HepG2 (cell line): ENCODE data around the gene DIPK1A. TPM values are rescaled to one million over a fixed set of nuclear protein-coding genes. Genes with fewer than 3 reads are reported as not detected.

Experiments
- BCL6 ChIP-seq: IDR thresholded peaks from 2 replicates; pipeline ENCODE4 v1.6.1; 2016; ENCODE audit warnings: missing genetic modification reagents, missing compliant biosample characterization
- CERS6 ChIP-seq: sonication (generic); formaldehyde crosslinking; IDR thresholded peaks from 2 replicates; pipeline ENCODE4 v1.5.0; 2020; ENCODE audit warnings: missing genetic modification reagents
- DR1 ChIP-seq: sonication (generic); formaldehyde crosslinking; IDR thresholded peaks from 2 replicates; pipeline ENCODE4 v1.8.0; 2021; ENCODE audit warnings: mild to moderate bottlenecking, missing genetic modification reagents, inconsistent platforms
- HBP1 ChIP-seq: IDR thresholded peaks from 2 replicates; pipeline ENCODE4 v1.6.1; 2016; ENCODE audit warnings: low read depth, control low read depth
- HMG20B ChIP-seq: conservative IDR thresholded peaks from 2 replicates; pipeline ENCODE4 v1.6.1; 2016; ENCODE audit warnings: missing genetic modification reagents, missing compliant biosample characterization
- MAFK ChIP-seq, 2 experiments: IDR thresholded peaks in 1 of 2; conservative IDR thresholded peaks in 1 of 2; 2 replicates each; pipeline ENCODE4 v1.6.1; 2011; ENCODE audit warnings: improper control_type of control experiment in 2 of 2, low read length in 2 of 2
- RBFOX2 ChIP-seq: fragments of 200-400 bp; formaldehyde crosslinking; IDR thresholded peaks from 2 replicates; pipeline ENCODE4 v1.6.1; 2017; ENCODE audit warnings: low read depth, mild to moderate bottlenecking, low read length
- SRF ChIP-seq: IDR thresholded peaks from 2 replicates; pipeline ENCODE4 v1.6.1; 2011; ENCODE audit warnings: mild to moderate bottlenecking, low read depth, low read length, moderate library complexity
- TCF7 ChIP-seq: sonication (generic); IDR thresholded peaks from 2 replicates; pipeline ENCODE4 v1.6.1; 2016; ENCODE audit warnings: antibody characterized with exemption, low read depth
- ZHX1 ChIP-seq: sonication (generic); formaldehyde crosslinking; IDR thresholded peaks from 2 replicates; pipeline ENCODE4 v1.8.1; 2022; ENCODE audit warnings: low read depth, mild to moderate bottlenecking, missing genetic modification reagents
- ZNF292 ChIP-seq: sonication (generic); formaldehyde crosslinking; IDR thresholded peaks from 2 replicates; pipeline ENCODE4 v1.8.1; 2022; ENCODE audit warnings: mild to moderate bottlenecking, low read depth, missing genetic modification reagents, borderline replicate concordance
- ZNF687 ChIP-seq: sonication (generic); formaldehyde crosslinking; IDR thresholded peaks from 2 replicates; pipeline ENCODE4 v1.5.1; 2020; ENCODE audit warnings: mild to moderate bottlenecking, missing genetic modification reagents, moderate library complexity
- ZNF768 ChIP-seq: sonication (generic); formaldehyde crosslinking; IDR thresholded peaks from 2 replicates; pipeline ENCODE4 v1.4.0; 2020; ENCODE audit warnings: missing genetic modification reagents
- ZSCAN29 ChIP-seq: sonication (generic); formaldehyde crosslinking; conservative IDR thresholded peaks from 2 replicates; pipeline ENCODE4 v1.4.0; 2020; ENCODE audit warnings: mild to moderate bottlenecking, missing genetic modification reagents
- polyA plus RNA-seq, 8 experiments: library from polyadenylated mRNA; depleted of rRNA in 3 of 8; stranded (reverse) in 7 of 8; unstranded in 1 of 8; fragments of >200 nt; fragmentation: Illumina TruSeq in 4 of 8; extraction: Trizol in 4 of 8; gene quantifications; 2 replicates each; pipeline versions ENCODE4 v1.2.1 to v1.2.3, GENCODE V29; 2011 to 2016; ENCODE audit warnings: low read depth in 4 of 8, missing spikeins in 1 of 8, mixed read lengths in 1 of 8; ENCODE audit not compliant: insufficient read depth in 1 of 8
- total RNA-seq, 5 experiments: library from RNA; depleted of rRNA; stranded (reverse); fragments of >200 nt; fragmentation: Illumina TruSeq; extraction: Trizol; gene quantifications; 2 replicates each; pipeline ENCODE4 v1.2.3, GENCODE V29; 2016; ENCODE audit warnings: low read depth in 1 of 5
- TF ChIP-seq, protein P1 (sequence below): sonication (generic); formaldehyde crosslinking; IDR thresholded peaks from 2 replicates; pipeline ENCODE4 v1.4.0; 2020; ENCODE audit warnings: missing genetic modification reagents

DIPK1A gene
- total and polyA plus RNA-seq, 2 of the 13 experiments (the other 11 are each of a cell fraction or from before 2014, with no cell fraction given) = 8.4 TPM

DNA sequence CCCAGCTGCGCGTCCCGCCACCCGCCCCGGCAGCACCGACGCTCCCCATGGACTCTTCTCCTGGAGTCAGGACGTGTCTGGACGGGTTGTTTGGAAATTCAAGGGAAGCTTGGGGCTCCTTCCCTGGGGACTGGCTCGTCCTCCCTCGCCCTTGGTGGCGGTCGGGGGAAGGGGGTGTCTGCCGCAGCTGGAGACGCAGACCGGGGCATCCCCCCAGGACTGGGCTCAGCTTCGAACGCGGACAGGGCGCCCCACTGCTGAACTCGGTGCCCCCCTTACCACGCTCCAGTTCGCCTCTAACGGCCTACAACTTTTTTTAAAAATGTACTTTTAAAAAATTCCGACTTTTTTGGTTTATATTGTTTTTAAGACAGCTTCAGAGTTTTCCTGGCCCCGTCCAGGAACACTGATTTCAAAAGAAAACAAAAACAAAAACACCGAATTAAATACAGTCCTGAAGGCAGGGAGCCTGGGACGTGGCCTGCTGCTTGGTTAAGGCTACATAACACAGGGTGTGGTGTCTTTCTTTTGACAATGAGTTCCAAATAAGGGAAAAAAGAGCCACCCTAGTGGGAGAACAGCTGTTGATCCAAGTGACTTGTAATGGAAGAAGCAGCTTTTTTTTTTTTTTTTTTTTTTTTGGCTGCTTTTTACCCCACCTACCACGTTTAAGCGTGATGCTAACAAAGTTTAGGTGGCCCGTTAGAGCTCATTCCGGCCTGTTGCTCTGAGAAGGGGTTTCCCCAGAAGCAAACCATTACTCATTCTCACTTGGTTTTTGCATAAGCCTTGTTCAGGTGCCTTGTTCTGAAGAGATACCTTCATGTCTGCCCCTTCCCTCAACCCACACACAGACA lies 862 bp upstream of the DIPK1A start (continued):
- TF ChIP-seq ZHX1 (CRISPR knock-in tag) (no peak), CERS6 (CRISPR knock-in tag) (no peak), RBFOX2 (0 out of 2 replicates have a peak, but pooled peaks have one; percentile 4), SRF (peak; percentile 82), ZSCAN29 (CRISPR knock-in tag) (no peak), BCL6 (0 out of 2 replicates have a peak, but pooled peaks have one; percentile 4), TCF7 (no peak), ZNF768 (peak; percentile 39; the same call in 1 of the 2 replicates), MAFK (conservative IDR thresholded peaks at IDR 0.05 in 1 of 2, IDR thresholded peaks at IDR 0.05 in 1 of 2; ENCODE audit: low read length in 2 of 2) (no peak), ZNF292 (CRISPR knock-in tag) (peak; percentile 38; the same call in 1 of the 2 replicates), HBP1 (CRISPR knock-in tag) (no peak), DR1 (CRISPR knock-in tag) (no peak), HMG20B (CRISPR knock-in tag) (no peak), ZNF687 (peak; percentile 59)
- TF ChIP-seq, protein P1, sequence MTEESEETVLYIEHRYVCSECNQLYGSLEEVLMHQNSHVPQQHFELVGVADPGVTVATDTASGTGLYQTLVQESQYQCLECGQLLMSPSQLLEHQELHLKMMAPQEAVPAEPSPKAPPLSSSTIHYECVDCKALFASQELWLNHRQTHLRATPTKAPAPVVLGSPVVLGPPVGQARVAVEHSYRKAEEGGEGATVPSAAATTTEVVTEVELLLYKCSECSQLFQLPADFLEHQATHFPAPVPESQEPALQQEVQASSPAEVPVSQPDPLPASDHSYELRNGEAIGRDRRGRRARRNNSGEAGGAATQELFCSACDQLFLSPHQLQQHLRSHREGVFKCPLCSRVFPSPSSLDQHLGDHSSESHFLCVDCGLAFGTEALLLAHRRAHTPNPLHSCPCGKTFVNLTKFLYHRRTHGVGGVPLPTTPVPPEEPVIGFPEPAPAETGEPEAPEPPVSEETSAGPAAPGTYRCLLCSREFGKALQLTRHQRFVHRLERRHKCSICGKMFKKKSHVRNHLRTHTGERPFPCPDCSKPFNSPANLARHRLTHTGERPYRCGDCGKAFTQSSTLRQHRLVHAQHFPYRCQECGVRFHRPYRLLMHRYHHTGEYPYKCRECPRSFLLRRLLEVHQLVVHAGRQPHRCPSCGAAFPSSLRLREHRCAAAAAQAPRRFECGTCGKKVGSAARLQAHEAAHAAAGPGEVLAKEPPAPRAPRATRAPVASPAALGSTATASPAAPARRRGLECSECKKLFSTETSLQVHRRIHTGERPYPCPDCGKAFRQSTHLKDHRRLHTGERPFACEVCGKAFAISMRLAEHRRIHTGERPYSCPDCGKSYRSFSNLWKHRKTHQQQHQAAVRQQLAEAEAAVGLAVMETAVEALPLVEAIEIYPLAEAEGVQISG = no peak; the same call in 1 of the 2 replicates
